SKM-1 (cell line): ENCODE measurements around the gene LCA5L.

ENCODE experiments used
- DNase-seq: peaks from one replicate; lab custom pipeline; 2025; ENCODE audit not compliant: unreplicated experiment; lab: John Stamatoyannopoulos, UW

The LCA5L gene

GRCh38 chr21:39359382-39359781 lies 86.2 kb downstream of the LCA5L start:
- no peak for DNase-seq
